Activated naive CD4-positive, alpha-beta T cell treated with anti-CD3 and anti-CD28 coated beads, Interleukin-2, amount 50 U/mL, for 72 hours (primary cell): ENCODE results near the gene TEKT4. TPM values are rescaled to one million over a fixed set of nuclear protein-coding genes. Genes with fewer than 3 reads are reported as not detected.
"Not testable (repeated sequence)": the region's sequence is repeated elsewhere in the genome, so short reads cannot be mapped to it uniquely, and the experiment has no call there.

Source experiments
- ATAC-seq, 2 donors: fragments of 150-1000 bp; cut with Tn5 transposase; 2 replicates each; pipeline ENCODE4 v1.10.0; 2021; ENCODE audit warnings: mild to moderate bottlenecking in 2 of 2, moderate library complexity in 2 of 2
- DNase-seq, 2 donors: peaks; one replicate each; pipeline ENCODE4 v3.0.0; 2021 to 2022; ENCODE audit warnings: low spot score in 2 of 2
- H3K27ac Mint-ChIP-seq, 2 donors: one replicate each; pipeline ENCODE4 v1.8.0; 2022; ENCODE audit warnings: mild to moderate bottlenecking in 2 of 2, mixed read lengths in 2 of 2
- H3K36me3 Mint-ChIP-seq, 2 donors: one replicate each; pipeline ENCODE4 v1.8.0; 2022; ENCODE audit warnings: mixed read lengths in 2 of 2
- H3K9me3 Mint-ChIP-seq, 2 donors: one replicate each; pipeline ENCODE4 v1.8.0; 2022; ENCODE audit warnings: mixed read lengths in 2 of 2
- total RNA-seq, 2 donors: library from RNA; stranded (reverse); gene quantifications; one replicate each; pipeline ENCODE4 v1.2.3, GENCODE V29; 2022

The TEKT4 gene
- total RNA-seq, 2 donors from 2014 or later, result not detected

- H3K27ac Mint-ChIP-seq, result no peak overlapping the region
- no peaks in the 10 kb centered on the region for H3K36me3 Mint-ChIP-seq
- DNase-seq (peak; percentile 59 to 84), ATAC-seq (peak; percentile 76 to 88)
- no peaks in the 10 kb centered on the region for H3K9me3 Mint-ChIP-seq
Measured at GRCh38 chr2:94874277-94874997, 3.2 kb downstream of the TEKT4 start.

GRCh38 chr2:94875064-94875819 lies 4.0 kb downstream of the TEKT4 start:
- no peak for ATAC-seq
- H3K9me3 Mint-ChIP-seq, result no peaks in the 10 kb centered on the region
- H3K36me3 Mint-ChIP-seq, result no peaks in the 10 kb centered on the region
- no peak overlapping the region for H3K27ac Mint-ChIP-seq
- no peak for DNase-seq

GRCh38 chr2:94875820-94876522 lies 4.7 kb downstream of the TEKT4 start:
- DNase-seq (no peak), ATAC-seq (no peak)
- Mint-ChIP-seq H3K36me3 (no peaks in the 10 kb centered on the region), H3K9me3 (no peaks in the 10 kb centered on the region), H3K27ac (no peak overlapping the region)

- Mint-ChIP-seq H3K36me3 (no peaks in the 10 kb centered on the region), H3K9me3 (no peaks in the 10 kb centered on the region), H3K27ac (no peak overlapping the region)
- DNase-seq (no peak), ATAC-seq (no peak)
Measured at GRCh38 chr2:94876523-94876863, 5.3 kb downstream of the TEKT4 start.

- H3K9me3 Mint-ChIP-seq, result no peaks in the 10 kb centered on the region
- ATAC-seq, result no peak
- no peak overlapping the region for H3K27ac Mint-ChIP-seq
- no peak for DNase-seq
- no peaks in the 10 kb centered on the region for H3K36me3 Mint-ChIP-seq
Measured at GRCh38 chr2:94877129-94877528, 5.9 kb downstream of the TEKT4 start.

- H3K27ac Mint-ChIP-seq, H3K9me3 Mint-ChIP-seq, DNase-seq, ATAC-seq, H3K36me3 Mint-ChIP-seq: not testable (repeated sequence)
Measured at GRCh38 chr2:94878575-94878974, 7.3 kb downstream of the TEKT4 start.

- Mint-ChIP-seq H3K36me3 (no peaks in the 10 kb centered on the region), H3K9me3 (no peaks in the 10 kb centered on the region), H3K27ac (no peak overlapping the region)
- DNase-seq, result no peak
- no peak for ATAC-seq
Measured at GRCh38 chr2:94879314-94879981, 8.2 kb downstream of the TEKT4 start.

- H3K27ac Mint-ChIP-seq, result no peak overlapping the region
- peaks cover 0 to 5% of the 10 kb centered on the region in 2 donors for H3K36me3 Mint-ChIP-seq
- no peak for ATAC-seq
- H3K9me3 Mint-ChIP-seq, result peaks cover 0 to 4% of the 10 kb centered on the region in 2 donors
- DNase-seq, result no peak
Measured at GRCh38 chr2:94879982-94880377, 8.8 kb downstream of the TEKT4 start.

GRCh38 chr2:94880507-94880906 lies 9.3 kb downstream of the TEKT4 start:
- ATAC-seq (no peak), DNase-seq (no peak)
- peaks cover 0 to 6% of the 10 kb centered on the region in 2 donors for H3K36me3 Mint-ChIP-seq
- peaks cover 0 to 5% of the 10 kb centered on the region in 2 donors for H3K9me3 Mint-ChIP-seq
- H3K27ac Mint-ChIP-seq, result no peak overlapping the region

GRCh38 chr2:94881070-94881469 lies 9.8 kb downstream of the TEKT4 start:
- H3K36me3 Mint-ChIP-seq, result peaks cover 0 to 6% of the 10 kb centered on the region in 2 donors
- H3K9me3 Mint-ChIP-seq, result peaks cover 0 to 5% of the 10 kb centered on the region in 2 donors
- no peak for ATAC-seq
- no peak overlapping the region for H3K27ac Mint-ChIP-seq
- DNase-seq, result no peak

- Mint-ChIP-seq H3K36me3 (no peaks in the 10 kb centered on the region), H3K27ac (no peak overlapping the region), H3K9me3 (no peaks in the 10 kb centered on the region)
- DNase-seq (no peak), ATAC-seq (no peak)
Measured at GRCh38 chr2:94890234-94890633, 19.0 kb downstream of the TEKT4 start.

- not testable (repeated sequence) for DNase-seq, H3K27ac Mint-ChIP-seq, ATAC-seq, H3K9me3 Mint-ChIP-seq, H3K36me3 Mint-ChIP-seq
Measured at GRCh38 chr2:94895273-94895672, 24.0 kb downstream of the TEKT4 start.

- DNase-seq, H3K27ac Mint-ChIP-seq, ATAC-seq, H3K36me3 Mint-ChIP-seq, H3K9me3 Mint-ChIP-seq: not testable (repeated sequence)
Measured at GRCh38 chr2:94906976-94907375, 35.7 kb downstream of the TEKT4 start.

GRCh38 chr2:94923196-94923595 lies 52.0 kb downstream of the TEKT4 start:
- Mint-ChIP-seq H3K9me3 (peaks cover 0 to 4% of the 10 kb centered on the region in 2 donors), H3K36me3 (peaks cover 0 to 5% of the 10 kb centered on the region in 2 donors), H3K27ac (no peak overlapping the region)
- DNase-seq, result no peak
- no peak for ATAC-seq

GRCh38 chr2:94924999-94925398 lies 53.8 kb downstream of the TEKT4 start:
- not testable (repeated sequence) for H3K9me3 Mint-ChIP-seq, H3K27ac Mint-ChIP-seq, DNase-seq, ATAC-seq, H3K36me3 Mint-ChIP-seq
